Peyer's patch (tissue), 4 donors: ENCODE measurements around the gene CD96.

Source experiments
- CTCF ChIP-seq, 6 experiments: fragments of 450-650 bp in 4 of 6; fragments of 200-600 bp in 2 of 6; sonication (generic) in 1 of 6; IDR thresholded peaks; one replicate each; pipeline ENCODE4 v1.5.1; 2017 to 2019; ENCODE audit warnings: antibody characterized with exemption in 6 of 6, mild to moderate bottlenecking in 3 of 6, moderate library complexity in 1 of 6
- POLR2A ChIP-seq, 2 donors: fragments of 450-650 bp; IDR thresholded peaks; one replicate each; pipeline ENCODE4 v1.5.1; 2017; ENCODE audit warnings: antibody characterized with exemption in 2 of 2, mild to moderate bottlenecking in 2 of 2, moderate library complexity in 2 of 2

- peak in 1 of 6 experiments; percentile 6 for TF ChIP-seq CTCF (IDR thresholded peaks at IDR 0.05)
- peak in 1 of 2 donors; percentile 71 for TF ChIP-seq POLR2A (IDR thresholded peaks at IDR 0.05)
Observed at GRCh38 chr3:111676211-111677006, 134.4 kb downstream of the CD96 start.
